ENCODE data around the gene MAML2.

GRCh38 chr11:96307776-96308140 is 35.2 kb downstream of the MAML2 start:
- TF ChIP-seq CTCF (IDR thresholded peaks at IDR 0.05), result no peak
- TF ChIP-seq, protein P1, sequence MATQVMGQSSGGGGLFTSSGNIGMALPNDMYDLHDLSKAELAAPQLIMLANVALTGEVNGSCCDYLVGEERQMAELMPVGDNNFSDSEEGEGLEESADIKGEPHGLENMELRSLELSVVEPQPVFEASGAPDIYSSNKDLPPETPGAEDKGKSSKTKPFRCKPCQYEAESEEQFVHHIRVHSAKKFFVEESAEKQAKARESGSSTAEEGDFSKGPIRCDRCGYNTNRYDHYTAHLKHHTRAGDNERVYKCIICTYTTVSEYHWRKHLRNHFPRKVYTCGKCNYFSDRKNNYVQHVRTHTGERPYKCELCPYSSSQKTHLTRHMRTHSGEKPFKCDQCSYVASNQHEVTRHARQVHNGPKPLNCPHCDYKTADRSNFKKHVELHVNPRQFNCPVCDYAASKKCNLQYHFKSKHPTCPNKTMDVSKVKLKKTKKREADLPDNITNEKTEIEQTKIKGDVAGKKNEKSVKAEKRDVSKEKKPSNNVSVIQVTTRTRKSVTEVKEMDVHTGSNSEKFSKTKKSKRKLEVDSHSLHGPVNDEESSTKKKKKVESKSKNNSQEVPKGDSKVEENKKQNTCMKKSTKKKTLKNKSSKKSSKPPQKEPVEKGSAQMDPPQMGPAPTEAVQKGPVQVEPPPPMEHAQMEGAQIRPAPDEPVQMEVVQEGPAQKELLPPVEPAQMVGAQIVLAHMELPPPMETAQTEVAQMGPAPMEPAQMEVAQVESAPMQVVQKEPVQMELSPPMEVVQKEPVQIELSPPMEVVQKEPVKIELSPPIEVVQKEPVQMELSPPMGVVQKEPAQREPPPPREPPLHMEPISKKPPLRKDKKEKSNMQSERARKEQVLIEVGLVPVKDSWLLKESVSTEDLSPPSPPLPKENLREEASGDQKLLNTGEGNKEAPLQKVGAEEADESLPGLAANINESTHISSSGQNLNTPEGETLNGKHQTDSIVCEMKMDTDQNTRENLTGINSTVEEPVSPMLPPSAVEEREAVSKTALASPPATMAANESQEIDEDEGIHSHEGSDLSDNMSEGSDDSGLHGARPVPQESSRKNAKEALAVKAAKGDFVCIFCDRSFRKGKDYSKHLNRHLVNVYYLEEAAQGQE (IDR thresholded peaks at IDR 0.05; ENCODE audit: insufficient read depth in 1 of 2, low read depth in 2 of 2, low read length in 1 of 2), result no peak
- 0 out of 2 replicates have a peak, but pooled peaks have one; percentile 30 for TF ChIP-seq POLR2AphosphoS5 (IDR thresholded peaks at IDR 0.05; ENCODE audit: low read depth, low read length)
- peak; percentile 63 for TF ChIP-seq TCF7L2 (IDR thresholded peaks at IDR 0.05; ENCODE audit: low read depth, low read length)

Data from Panc1 (cell line).